Endometrium (tissue), 2 donors: ENCODE measurements around the gene RNF167.

Experiments used
- FAIRE-seq: peaks from 2 replicates; lab custom pipeline; 2012; peaks lifted over from hg19 to GRCh38; lab: Jason Lieb, UNC
- donor health status: control.
- donor health status: control.

The RNF167 gene

DNA sequence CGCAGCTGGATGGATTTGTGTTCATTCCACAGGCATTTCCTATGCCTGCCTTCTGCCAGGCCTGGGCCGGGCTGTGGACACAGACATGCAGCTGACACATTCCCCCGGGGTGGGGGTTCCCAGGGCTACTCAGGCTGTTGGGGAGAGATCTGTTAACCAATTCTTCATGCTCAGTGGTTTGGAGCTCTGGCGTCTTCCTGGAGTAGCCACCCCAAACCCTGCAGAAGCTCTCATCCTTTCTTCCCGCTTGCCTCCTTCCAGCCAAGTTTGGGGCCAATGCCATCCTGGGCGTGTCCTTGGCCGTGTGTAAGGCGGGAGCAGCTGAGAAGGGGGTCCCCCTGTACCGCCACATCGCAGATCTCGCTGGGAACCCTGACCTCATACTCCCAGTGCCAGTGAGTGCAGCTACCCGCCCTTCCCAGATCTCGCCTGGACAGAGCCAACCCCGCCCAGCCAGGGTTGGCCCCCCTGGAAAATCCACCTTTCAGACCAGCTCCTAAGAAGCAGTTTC, 13.4 kb downstream of the RNF167 start:
- no peak for FAIRE-seq

DNA sequence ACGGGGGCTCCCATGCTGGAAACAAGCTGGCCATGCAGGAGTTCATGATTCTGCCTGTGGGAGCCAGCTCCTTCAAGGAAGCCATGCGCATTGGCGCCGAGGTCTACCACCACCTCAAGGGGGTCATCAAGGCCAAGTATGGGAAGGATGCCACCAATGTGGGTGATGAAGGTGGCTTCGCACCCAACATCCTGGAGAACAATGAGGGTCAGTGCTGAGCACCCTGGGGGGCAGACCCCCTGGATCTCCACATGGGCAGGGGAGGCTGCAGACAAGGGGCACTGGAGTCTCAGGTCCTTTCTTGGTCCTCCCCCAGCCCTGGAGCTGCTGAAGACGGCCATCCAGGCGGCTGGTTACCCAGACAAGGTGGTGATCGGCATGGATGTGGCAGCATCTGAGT, 15.0 kb downstream of the RNF167 start:
- no peak for FAIRE-seq

DNA sequence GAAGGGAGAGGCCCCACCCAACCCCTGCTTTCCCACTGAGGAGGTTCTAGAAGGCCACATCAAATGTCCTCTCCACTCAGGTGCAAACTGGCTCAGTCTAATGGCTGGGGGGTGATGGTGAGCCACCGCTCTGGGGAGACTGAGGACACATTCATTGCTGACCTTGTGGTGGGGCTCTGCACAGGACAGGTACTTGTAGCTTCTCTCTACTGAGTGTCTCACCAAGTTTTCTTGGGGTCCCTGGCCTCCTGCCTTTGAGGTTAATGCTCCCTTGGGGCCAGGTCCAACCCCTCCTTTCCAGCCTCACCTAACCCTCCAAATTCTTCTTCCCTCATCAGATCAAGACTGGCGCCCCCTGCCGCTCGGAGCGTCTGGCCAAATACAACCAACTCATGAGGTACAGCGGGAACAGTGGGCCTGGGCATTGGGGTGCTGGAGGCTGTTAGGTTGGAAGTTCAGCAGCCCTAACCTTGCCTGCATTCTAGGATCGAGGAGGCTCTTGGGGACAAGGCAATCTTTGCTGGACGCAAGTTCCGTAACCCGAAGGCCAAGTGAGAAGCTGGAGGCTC, 16.5 kb downstream of the RNF167 start:
- FAIRE-seq, result no peak

DNA sequence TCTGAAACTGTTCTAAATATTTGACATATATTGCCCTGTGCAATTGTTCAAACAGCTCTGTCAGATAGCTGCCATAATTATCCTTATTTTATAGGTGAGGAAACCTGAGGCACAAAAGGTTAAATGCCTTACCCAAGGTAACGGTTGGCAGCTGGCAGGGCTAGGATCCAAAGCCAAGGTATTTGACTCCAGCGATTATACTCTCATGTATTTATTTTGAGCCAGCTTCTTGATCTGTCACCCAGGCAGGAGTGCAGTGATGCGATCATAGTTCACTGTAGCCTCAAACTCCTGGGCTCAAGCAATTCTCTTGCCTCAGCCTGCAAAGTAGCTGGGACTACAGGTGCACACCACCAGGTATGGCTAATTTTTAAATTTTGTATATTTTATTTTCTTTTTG, 18.0 kb downstream of the RNF167 start:
- no peak for FAIRE-seq

DNA sequence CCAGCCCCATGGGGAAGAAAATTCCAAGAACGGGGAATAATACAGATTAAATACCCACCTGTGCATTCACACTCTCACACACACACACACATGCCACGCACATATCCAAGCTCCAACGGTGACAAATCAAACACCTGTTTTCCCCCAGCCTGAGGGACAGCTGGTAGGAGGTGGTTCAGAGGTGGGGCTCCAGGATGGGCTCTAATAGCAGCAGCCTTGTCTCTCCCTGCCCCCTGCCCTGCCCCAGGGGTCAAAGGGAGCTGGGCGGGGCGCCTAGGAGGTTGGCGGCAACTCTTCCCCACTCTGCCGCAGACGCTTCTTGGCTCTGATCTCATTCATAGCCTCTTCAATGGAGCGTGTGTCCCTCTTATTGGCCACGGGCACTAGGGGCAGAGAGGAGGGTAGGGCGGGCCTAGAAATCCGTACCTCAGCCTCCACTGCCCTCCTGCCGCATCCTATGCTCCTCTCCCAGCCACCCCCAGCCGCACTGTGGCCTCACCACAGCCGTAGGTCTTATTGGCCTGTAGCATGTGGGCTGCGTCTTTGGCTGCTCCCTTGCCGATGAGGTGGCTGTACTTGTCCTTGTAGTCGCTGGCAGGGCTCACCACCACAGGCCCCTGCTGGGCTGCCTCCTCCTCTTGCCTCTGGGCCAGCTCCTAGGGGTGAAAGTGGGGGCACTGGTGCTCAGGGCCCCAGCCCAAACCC, 19.3 kb downstream of the RNF167 start:
- no peak for FAIRE-seq

DNA sequence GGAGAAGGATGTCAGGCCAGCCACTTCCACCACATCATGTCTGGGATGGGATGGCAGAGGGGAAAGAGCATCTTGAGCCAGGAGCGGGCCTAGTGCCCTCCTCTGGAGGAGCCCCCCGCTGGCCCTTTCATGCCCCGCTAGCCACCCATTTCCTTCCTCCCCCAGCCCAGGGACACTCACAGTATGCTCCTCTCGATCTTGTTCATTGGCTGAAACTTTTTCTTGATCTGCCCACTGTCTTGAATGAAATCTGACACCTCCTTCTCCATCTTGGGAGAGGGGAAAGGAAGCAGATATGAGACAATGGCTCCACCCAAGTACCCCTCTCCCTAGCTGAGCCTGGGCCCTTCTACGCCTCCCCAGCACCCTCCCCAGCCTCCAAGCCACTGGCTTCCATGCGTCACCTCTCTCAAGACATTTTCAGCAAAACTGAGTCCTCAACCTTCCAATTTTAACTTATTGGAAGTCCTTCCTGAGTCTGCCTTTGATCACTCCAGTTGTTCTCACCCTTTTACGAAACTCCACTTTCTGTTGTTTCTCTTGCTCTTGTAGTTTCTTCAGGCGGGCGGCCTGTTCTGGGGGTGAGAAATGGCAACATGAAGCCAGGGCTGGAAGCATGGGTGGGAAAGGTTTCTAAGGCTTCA, 20.3 kb downstream of the RNF167 start:
- no peak for FAIRE-seq

DNA sequence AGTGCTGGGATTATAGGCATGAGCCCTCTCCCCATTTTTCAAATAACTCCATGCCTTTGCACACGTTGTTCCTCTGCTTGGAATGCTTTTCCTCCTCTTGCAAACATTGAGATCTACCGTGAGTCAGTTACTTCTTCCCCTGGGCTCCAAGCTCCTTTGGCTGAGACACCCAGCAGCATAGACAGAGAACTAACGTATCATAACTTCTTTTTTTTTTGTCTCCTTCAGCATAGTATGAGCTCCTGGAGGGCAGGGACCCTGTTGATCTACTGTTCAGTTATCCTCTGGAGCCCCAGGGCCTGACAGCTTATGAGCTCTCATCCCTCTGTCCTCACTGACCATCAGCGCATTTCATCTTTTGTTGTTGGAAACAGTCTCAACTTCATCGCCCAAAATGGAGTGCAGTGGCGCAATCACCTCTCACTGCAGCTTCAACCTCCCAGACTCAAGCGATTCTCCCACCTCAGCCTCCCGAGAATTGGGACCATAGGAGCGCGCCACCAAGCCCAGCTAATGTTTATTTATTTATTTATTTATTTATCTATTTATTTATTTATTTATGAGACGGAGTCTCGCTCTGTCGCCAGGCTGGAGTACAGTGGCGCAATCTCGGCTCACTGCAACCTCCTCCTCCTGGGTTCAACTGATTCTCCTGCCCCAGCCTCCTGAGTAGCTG, 25.4 kb downstream of the RNF167 start:
- no peak for FAIRE-seq

DNA sequence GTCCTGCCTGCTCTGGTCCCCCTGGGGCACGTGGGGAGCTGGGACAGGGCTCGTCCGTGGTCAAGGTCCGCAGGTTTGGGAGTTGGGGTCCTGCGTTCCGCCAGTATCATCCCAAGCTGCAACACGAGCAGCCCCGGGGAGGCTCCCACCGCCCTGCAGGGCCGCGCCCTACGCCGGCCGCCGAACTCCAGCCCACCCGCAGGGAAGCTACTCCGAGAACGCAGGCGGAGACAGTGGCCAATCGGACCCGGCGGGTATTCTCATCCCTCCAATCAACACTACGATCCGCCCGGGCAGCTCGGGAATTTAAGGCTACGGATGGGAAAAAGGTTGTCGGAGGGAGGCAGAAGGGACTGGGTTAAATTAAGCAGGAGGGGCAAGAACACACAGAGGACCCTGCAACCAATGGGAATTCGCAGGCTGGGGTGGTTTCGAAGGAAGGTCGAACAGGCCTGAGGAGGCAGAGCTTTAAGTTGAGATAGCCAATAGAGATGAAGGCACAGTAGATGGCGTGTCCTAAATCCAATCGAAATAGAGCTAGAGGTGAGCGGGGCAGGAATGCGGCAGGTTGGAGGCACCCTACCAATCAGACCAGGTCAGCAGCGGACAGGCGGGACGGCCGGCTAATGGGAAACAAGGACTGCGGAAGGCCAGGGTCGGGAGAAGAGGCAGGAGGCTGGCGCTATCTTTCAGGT, 26.9 kb downstream of the RNF167 start:
- peak; percentile 100 for FAIRE-seq

DNA sequence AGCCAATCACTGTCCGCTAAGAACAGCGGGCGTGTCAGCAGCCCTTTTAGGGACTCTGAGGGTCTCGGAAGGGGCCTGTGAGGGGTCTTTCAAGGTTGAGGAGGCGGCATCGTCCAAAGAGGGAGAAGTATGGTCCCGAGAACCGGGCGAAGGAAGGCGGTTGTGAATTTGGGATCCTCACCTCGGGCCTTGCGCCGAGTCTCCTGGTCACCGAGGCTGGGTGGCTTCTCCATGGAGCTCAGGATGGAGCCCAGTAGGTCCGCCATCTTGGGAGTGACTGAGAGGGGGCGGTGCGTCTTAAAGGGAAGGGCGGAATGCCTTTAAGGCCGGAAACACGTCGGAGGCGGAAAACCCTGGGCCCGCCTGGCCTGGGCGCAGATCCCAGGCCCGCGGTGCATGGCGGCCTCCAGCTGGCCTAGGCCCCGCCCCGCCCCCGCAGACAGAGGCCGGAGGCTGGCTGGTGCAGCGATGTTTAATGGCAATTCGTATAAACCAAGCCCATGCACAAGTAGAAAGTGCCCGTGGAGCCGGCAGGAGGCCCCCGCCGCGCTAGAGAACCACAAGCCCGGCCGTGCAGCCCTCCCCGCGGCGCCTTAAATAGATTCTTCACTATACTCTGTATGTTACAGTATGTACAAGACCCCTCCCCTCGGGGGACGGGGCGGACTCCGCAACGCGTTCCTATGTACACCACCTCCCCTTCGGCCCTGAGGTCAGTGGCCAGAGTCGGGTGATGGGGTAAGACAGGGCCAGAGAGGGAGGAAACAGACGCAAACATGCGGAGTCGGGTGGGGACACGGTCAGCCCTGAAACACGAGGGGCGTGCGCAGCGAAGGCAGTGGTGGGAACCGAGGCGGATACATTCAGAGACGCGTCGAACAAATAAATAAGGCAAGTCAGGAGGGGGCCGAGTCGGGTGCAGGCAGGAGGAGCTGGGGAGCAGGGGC, 27.7 kb downstream of the RNF167 start, which contains the start of gene SPAG7:
Gene SPAG7, minus strand, starts transcription at position 279 of the 947 bp plus-strand sequence. Its CDS starts 13 bp downstream, at position 266.
- no peak for FAIRE-seq

DNA sequence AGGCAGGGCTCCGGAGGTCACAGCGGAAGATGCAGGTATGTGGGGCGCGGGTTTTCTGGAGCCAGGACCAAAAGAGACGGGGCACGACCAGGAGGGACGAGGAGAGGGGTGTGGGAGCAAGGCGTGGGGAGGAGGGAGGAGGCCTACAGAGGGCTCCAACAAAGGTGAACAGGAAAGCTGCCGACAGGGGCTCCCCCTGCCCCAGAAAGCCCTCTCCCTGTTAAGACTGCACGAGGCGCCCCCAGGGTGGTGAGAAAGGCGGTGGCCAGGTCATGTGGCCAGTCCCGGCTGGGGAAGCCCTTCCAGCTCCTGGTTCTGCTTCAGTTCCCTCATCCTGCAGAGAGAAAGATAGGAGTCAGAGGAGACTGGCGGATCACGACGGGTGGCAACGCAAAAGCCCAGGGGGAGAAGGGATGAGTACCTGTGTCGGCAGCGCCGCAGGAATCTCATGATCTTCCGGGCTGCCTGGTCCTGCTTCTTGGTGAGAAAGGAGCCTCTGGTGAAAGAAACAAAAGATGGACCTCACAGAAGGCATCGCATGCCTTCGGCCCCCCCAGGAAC, 28.5 kb downstream of the RNF167 start:
- FAIRE-seq, result no peak

DNA sequence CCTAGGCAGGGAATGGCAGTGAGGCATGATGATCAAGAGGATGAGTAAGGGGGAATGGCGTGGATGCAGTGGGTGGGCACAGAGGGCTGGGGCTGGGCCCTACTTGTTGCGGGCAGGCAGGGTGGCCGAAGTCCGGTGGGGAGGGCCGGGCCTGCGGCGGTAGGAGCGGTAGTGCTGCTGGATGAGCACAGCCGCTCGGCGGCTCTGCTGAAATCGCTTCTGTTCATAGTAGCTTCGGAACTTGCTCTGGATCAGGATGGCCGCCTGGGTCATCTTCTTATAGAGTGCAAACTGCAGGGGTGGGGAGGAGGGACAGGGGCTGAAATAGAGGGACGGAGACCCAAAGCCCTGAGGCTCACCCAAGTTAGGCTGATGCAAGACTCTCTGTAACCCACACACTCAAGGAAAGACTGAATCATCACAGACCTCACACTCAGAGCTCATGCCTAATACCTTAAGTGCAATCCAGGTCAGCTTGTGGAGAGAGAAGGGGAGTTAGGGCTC, 29.0 kb downstream of the RNF167 start:
- no peak for FAIRE-seq

DNA sequence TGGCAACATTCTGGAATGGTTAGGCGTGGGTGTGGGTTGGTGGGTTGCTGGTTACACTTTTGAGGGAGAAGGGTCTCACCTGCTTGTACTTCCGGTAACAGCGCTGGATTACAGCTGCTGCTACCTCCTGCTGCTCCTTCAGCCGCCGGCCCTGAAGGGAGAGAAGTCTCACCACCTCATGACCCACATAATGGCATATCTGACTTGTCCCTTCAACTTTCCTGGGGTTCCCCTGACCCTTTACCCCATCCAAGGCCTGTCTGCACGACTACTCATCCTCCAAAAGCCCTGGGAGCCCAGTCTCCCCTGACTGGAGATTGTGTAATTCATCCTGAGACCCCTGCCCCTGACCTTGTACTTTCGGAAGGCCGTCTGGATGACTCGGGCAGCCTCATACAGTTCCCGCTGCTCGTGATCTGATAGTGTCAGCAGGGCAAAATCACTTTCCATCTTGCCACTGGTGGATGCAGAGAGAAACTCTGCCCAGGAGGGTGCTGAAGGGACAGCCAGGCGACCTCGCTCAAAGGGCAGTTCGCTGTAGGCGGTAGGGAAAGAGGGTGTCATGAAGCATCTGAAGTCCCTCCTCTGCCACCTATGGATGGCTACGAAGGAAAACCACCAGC, 29.6 kb downstream of the RNF167 start:
- FAIRE-seq, result no peak

DNA sequence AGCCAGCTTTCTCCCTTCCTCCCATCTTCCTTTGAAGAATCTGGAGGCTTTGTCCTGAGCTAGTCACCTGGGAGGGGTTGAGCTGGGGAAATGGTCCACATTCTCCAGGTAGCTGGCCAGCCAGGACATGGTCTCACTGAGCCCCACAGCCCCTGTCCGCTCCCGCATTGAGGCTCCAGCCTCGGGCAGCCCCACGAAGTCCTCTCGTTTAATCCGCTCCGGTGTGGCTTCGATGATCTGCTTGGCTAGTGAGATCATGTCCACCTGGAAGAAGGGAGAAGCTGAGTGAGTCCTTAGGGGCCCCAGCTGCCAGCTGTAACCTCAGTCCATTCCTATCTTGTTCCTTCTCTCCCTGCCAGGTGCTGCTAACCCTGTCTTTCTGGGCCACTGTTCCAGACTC, 30.2 kb downstream of the RNF167 start:
- FAIRE-seq, result no peak

DNA sequence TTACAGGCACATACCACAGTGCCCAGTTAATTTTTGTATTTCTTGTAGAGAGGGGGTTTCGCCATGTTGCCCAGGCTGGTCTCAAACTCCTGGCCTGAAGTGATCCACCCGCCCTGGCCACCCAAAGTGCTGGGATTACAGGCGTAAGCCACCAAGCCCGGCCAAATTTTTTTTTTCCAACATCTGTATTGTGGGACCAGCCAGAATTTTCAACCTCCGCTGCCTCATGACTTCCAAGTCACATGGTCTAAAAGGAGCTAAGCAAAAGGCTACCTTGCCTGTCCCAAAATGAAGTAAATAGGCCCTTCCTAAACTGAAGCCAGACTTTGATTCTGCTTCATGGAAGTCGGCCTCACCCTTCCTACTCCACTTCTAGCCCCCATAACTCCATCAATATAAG, 31.8 kb downstream of the RNF167 start:
- FAIRE-seq, result no peak

DNA sequence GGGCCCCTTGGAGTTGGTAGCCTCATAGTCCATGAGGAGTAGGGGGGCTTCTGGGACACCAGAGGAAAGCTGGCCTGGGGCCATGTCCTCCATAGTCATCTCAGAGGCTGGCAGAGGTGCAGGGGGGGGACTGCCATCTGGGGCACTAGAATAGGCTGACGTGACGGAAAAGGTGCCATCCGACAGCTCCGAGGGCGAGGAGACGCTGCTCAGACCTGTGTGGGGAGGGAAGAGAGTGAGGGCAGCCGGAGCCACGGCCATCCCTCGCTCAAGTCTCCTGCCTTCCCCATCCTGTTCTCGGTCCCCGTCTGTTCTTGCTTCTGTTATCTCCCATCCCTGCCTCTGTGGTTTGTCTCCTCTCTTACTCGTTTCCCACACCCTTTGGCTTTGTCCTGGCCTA, 32.3 kb downstream of the RNF167 start:
- no peak for FAIRE-seq

DNA sequence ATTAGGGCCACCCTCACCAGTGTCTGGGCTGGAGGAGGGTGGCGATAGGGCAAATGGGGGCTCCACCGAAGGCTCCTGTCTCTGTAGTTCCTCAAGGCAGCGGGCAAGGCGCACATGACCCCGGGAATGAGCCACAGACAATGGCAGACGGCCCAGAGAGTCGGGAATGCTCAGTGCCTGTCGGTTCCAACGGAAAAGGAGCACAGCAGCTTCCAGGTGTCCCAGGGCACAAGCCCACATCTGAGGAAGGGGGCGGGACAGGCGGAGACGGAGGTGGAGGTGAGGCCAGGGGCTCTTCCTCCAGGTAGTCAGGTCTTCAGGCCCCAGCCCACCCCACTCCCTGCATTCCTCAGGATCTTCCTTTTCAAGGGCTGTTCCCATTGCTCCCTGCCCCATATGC, 32.7 kb downstream of the RNF167 start:
- FAIRE-seq, result no peak

DNA sequence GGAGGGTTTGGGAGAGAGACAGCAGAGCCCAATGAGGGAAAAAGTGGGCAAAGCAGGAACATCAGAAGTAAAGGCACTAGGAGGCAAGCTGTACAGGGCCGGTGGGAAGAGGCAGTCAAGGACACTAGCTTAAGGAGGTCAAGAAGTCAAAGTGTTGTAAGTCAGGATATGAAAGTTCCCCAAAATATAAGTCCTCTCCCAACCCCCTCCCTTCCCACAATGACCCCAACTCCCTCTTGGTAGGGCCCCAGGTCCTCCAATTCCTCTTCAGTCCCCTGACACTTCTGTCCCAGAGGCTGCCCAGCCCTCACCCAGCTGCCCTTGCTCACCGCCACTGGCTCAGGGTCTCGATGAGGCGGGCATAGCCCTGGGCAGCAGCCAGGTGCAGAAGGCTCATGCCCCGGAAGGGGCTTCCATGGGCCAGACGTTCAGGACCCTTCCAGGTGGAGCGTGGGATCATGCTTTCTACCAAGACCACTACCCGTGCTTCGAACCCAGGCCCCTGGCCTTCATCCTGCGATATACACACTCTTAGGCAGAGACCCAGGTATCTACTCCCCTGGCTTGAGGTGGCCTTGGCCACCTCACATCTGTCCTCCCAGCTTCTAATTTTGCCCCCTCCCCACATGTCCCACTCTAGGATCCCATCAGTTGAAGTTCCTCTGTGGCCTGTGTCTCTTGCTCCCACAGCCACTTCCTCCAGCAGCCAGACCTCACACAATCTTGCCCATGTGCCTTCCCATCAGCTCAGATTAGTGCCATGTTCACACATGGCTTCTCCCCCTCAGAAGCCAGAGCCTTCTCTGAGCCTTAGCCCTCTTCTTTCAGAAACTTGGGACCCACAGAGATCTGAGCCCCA, 33.4 kb downstream of the RNF167 start:
- no peak for FAIRE-seq

DNA sequence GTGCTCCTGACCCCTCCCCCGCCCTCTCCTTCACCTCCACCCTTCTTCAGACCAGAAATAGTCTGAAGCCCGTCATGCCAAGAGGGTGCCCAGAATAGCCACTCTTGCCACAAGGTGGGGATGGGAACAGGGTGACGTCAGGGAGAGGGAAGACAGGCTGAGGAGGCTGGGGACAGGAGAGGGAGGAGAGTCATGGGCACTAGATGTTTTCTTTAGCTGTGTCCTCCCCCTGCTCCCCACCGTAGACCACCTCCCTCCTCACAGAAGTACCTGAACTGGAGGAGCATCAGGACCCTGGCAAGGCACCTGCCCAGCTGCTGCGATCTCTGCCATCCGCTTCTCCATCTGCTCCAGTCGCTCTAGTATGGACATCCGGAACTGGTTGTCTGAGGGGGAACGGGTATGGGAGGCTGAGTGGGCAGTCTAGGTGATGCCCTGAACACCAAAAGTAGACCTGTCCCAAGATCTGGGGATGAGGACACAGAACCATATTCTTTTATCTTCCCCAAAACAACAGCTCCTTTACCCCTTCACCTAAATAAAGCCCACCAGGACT, 34.1 kb downstream of the RNF167 start:
- FAIRE-seq, result no peak

DNA sequence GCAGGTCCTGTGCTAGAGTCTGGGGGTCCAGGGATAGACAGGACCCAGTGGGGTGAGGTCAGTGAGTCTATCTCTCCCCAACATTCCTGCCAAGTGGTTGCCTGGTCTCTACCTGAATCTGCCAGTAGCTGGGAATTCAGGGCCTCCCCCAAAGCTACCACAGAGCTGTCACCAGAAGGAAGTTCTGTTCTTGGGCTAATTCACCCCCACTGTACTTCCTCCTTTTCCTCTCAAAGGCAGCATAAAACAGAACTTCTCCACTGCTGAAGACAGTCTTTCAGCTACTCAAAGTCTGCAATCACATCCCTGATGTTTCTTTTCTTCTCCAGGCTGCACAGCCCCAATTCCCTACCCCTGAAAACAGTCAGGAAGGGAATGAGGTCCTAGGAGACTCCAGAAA, 38.7 kb downstream of the RNF167 start:
- no peak for FAIRE-seq
